ENCODE data around the gene TMUB1.

Gene TMUB1

GRCh38 chr7:151062399-151063211, 20.7 kb downstream of the TMUB1 start:
- TF ChIP-seq CTCF (IDR thresholded peaks at IDR 0.05; ENCODE audit: unreplicated experiment in 3 of 3), result no peak

GRCh38 chr7:151062111-151062398, 21.2 kb downstream of the TMUB1 start:
- H3K4me1 Mint-ChIP-seq, result peaks cover 36% of the 10 kb centered on the region
- peaks cover 5% of the 10 kb centered on the region for H3K27me3 Mint-ChIP-seq (ENCODE audit: low read depth)
- H3K36me3 Mint-ChIP-seq (ENCODE audit: low read depth), result peaks cover 10% of the 10 kb centered on the region
- peak overlapping the region; percentile 92 to 95 (median 94) for H3K4me3 Mint-ChIP-seq
- no peaks in the 10 kb centered on the region for H3K9me3 Mint-ChIP-seq
- H3K27ac Mint-ChIP-seq, result peak overlapping the region in 2 of 3 experiments; percentile 76 to 82
- TF ChIP-seq CTCF (IDR thresholded peaks at IDR 0.05; ENCODE audit: unreplicated experiment in 3 of 3), result no peak

More at GRCh38 chr7:151062399-151063211, 20.7 kb downstream of the TMUB1 start:
- Mint-ChIP-seq H3K4me1 (peaks cover 33% of the 10 kb centered on the region), H3K36me3 (ENCODE audit: low read depth) (peaks cover 10% of the 10 kb centered on the region), H3K4me3 (peak overlapping the region; percentile 30 to 95 (median 47)), H3K27ac (peak overlapping the region in 1 of 3 experiments; percentile 74), H3K27me3 (ENCODE audit: low read depth) (no peaks in the 10 kb centered on the region), H3K9me3 (no peaks in the 10 kb centered on the region)

GRCh38 chr7:151061213-151062110, 21.8 kb downstream of the TMUB1 start:
- no peak for TF ChIP-seq CTCF (IDR thresholded peaks at IDR 0.05; ENCODE audit: unreplicated experiment in 3 of 3)
- H3K9me3 Mint-ChIP-seq, result no peaks in the 10 kb centered on the region
- H3K4me3 Mint-ChIP-seq, result peak overlapping the region; percentile 92 to 95 (median 94)
- H3K36me3 Mint-ChIP-seq (ENCODE audit: low read depth), result peaks cover 10% of the 10 kb centered on the region
- peaks cover 41% of the 10 kb centered on the region for H3K4me1 Mint-ChIP-seq
- H3K27me3 Mint-ChIP-seq (ENCODE audit: low read depth), result peaks cover 11% of the 10 kb centered on the region
- peak overlapping the region; percentile 76 to 87 (median 82) for H3K27ac Mint-ChIP-seq

GRCh38 chr7:151060416-151061212, 22.7 kb downstream of the TMUB1 start:
- no peaks in the 10 kb centered on the region for H3K9me3 Mint-ChIP-seq
- peak overlapping the region; percentile 92 to 95 (median 94) for H3K4me3 Mint-ChIP-seq
- no peak for TF ChIP-seq CTCF (IDR thresholded peaks at IDR 0.05; ENCODE audit: unreplicated experiment in 3 of 3)
- peak overlapping the region; percentile 72 to 82 (median 76) for H3K27ac Mint-ChIP-seq
- H3K27me3 Mint-ChIP-seq (ENCODE audit: low read depth), result peaks cover 12% of the 10 kb centered on the region
- H3K36me3 Mint-ChIP-seq (ENCODE audit: low read depth), result peaks cover 10% of the 10 kb centered on the region
- H3K4me1 Mint-ChIP-seq, result peaks cover 45% of the 10 kb centered on the region

GRCh38 chr7:151060113-151060415, 23.2 kb downstream of the TMUB1 start:
- Mint-ChIP-seq H3K4me1 (peaks cover 45% of the 10 kb centered on the region), H3K27ac (peak overlapping the region; percentile 37 to 66 (median 53)), H3K36me3 (ENCODE audit: low read depth) (peaks cover 4% of the 10 kb centered on the region), H3K9me3 (no peaks in the 10 kb centered on the region), H3K27me3 (ENCODE audit: low read depth) (peaks cover 12% of the 10 kb centered on the region), H3K4me3 (peak overlapping the region; percentile 92 to 95 (median 94))
- TF ChIP-seq CTCF (IDR thresholded peaks at IDR 0.05; ENCODE audit: unreplicated experiment in 3 of 3), result no peak

All from nephron (organoid).